H1 (cell line): ENCODE results near the gene PNPLA1. TPM values are rescaled to one million over a fixed set of nuclear protein-coding genes. Genes with fewer than 3 reads are reported as not detected.

Experiments
- CHD7 ChIP-seq: fragments of 300-600 bp; sonication (generic); IDR thresholded peaks from 2 replicates; pipeline ENCODE4 v1.7.1; 2012; ENCODE audit warnings: low read length, moderate library complexity, mild to moderate bottlenecking, inconsistent platforms; ENCODE audit not compliant: insufficient replicate concordance
- HDAC2 ChIP-seq, 2 experiments: fragments of 300-600 bp in 1 of 2; sonication (generic) in 1 of 2; IDR thresholded peaks; 2 replicates each; pipeline ENCODE4 v1.6.1; 2011 to 2012; ENCODE audit warnings: low read depth in 2 of 2, low read length in 2 of 2, mild to moderate bottlenecking in 2 of 2, moderate library complexity in 2 of 2, borderline replicate concordance in 1 of 2, inconsistent platforms in 1 of 2
- JUN ChIP-seq: IDR thresholded peaks from 2 replicates; pipeline ENCODE4 v1.6.1; 2011; ENCODE audit warnings: low read depth, mild to moderate bottlenecking, improper control_type of control experiment, low read length
- TEAD4 ChIP-seq: IDR thresholded peaks from 2 replicates; pipeline ENCODE4 v1.6.1; 2012; ENCODE audit warnings: low read depth, low read length, inconsistent platforms, mixed read lengths
- polyA plus RNA-seq, 7 experiments: library from polyadenylated mRNA; depleted of rRNA in 3 of 7; stranded (reverse) in 5 of 7; unstranded in 2 of 7; fragments of >200 nt in 5 of 7; fragments of 200-250 nt in 2 of 7; gene quantifications; 1 replicate in 5 of 7; 2 replicates in 1 of 7; 4 replicates in 1 of 7; pipeline versions ENCODE4 v1.2.1 to v1.2.3, GENCODE V29; 2011 to 2013; ENCODE audit warnings: missing spikeins in 2 of 7, mixed read lengths in 2 of 7
- total RNA-seq: library from RNA; stranded (reverse); fragmentation: NEBNext Ultra II Directional; extraction: Animal tissue kit (Norgen Biotek cat#: 25700); gene quantifications from 2 replicates; pipeline ENCODE4 v1.2.1, GENCODE V29; 2021

PNPLA1 gene
- total and polyA plus RNA-seq, 2 of the 8 experiments (the other 6 are each of a cell fraction or from before 2014, with no cell fraction given) = not detected

- TF ChIP-seq CHD7 (no peak), TEAD4 (no peak), JUN (no peak), HDAC2 (IDR thresholded peaks at IDR 0.05; ENCODE audit: borderline replicate concordance in 1 of 2, low read depth in 2 of 2, low read length in 2 of 2) (no peak)
These were observed 37.7 kb upstream of the PNPLA1 start (continued) for GRCh38 chr6:36232172-36232571.
